ENCODE results near the gene USP19. TPM values are rescaled to one million over a fixed set of nuclear protein-coding genes. Genes with fewer than 3 reads are reported as not detected.
A peak's percentile ranks its signal among the peaks of the same experiment; 100 is the strongest.

The USP19 gene
- total and polyA plus RNA-seq, 2 of the 8 experiments (the other 6 are each of a cell fraction or from before 2014, with no cell fraction given), result 46.4 to 65.8 TPM

- H2AK5ac ChIP-seq (ENCODE audit: low read depth, low read length), result no peak overlapping the region
- no peak overlapping the region for H3K4ac ChIP-seq (replicated peaks; ENCODE audit: insufficient read length, low read depth, low read length)
- no peak overlapping the region for H2BK120ac ChIP-seq (replicated peaks; ENCODE audit: low read depth, low read length)
- H3K9me3 ChIP-seq (ENCODE audit: insufficient read depth in 2 of 2, low read depth in 1 of 2, low read length in 1 of 2), result no peaks in the 10 kb centered on the region
- H3K79me1 ChIP-seq (ENCODE audit: low read depth, low read length), result no peaks in the 10 kb centered on the region
- no peak overlapping the region for H4K91ac ChIP-seq (replicated peaks; ENCODE audit: insufficient read length, low read length)
- 88% methylated on average over 14 of the region's 14 CpGs; no CpG with 5 or more reads in 1 of the 2 experiments for WGBS, 2 experiments (ENCODE audit: extremely low coverage in 1 of 2, insufficient coverage in 1 of 2, insufficient read length in 1 of 2, insufficient replicate concordance in 2 of 2, low coverage in 1 of 2, low lambda C conversion rate in 2 of 2, missing lambda C conversion rate in 1 of 2)
- no peaks in the 10 kb centered on the region for H3K4me1 ChIP-seq (replicated peaks in 1 of 4; ENCODE audit: control insufficient read depth in 3 of 4, insufficient read depth in 4 of 4, low read length in 3 of 4)
- H3K27me3 ChIP-seq (replicated peaks in 1 of 4; ENCODE audit: control insufficient read depth in 3 of 4, extremely low read depth in 1 of 4, insufficient read depth in 3 of 4, low read length in 3 of 4), result no peaks in the 10 kb centered on the region; a peak in 1 of 7 replicates
- no peak overlapping the region for H2BK12ac ChIP-seq (ENCODE audit: low read depth, low read length)
- no peak overlapping the region for H2BK20ac ChIP-seq (ENCODE audit: low read length)
- no peak overlapping the region for H3K4me3 ChIP-seq (ENCODE audit: extremely low read depth in 1 of 4, insufficient read depth in 2 of 4, low read depth in 3 of 4, low read length in 4 of 4)
- CTCF ChIA-PET (ENCODE audit: partially characterized antibody), result interaction anchor here (0.7 to 3.2 kb wide), 3 partner anchors 18 to 45 kb away, joined by 3 to 16 read pairs (median 3); partner anchors contain the start of gene QRICH1
- H3K23ac ChIP-seq (ENCODE audit: insufficient read length), result no peak overlapping the region
- TF ChIP-seq BCL11A (IDR thresholded peaks at IDR 0.05; ENCODE audit: low read depth in 2 of 2, low read length in 2 of 2) (no peak), CTCF (IDR thresholded peaks at IDR 0.05; ENCODE audit: control extremely low read depth in 1 of 3, insufficient read depth in 1 of 3, low read depth in 1 of 3, low read length in 3 of 3) (peak in 1 of 3 experiments; percentile 15; a peak in 1 of 4 replicates)
- H3K18ac ChIP-seq (ENCODE audit: extremely low read depth, low read length), result no peak overlapping the region
- no peaks in the 10 kb centered on the region for H3K79me2 ChIP-seq (ENCODE audit: control insufficient read depth in 1 of 2, insufficient read depth in 2 of 2, low read length in 2 of 2)
- no peaks in the 10 kb centered on the region for H3K23me2 ChIP-seq (ENCODE audit: low read depth, low read length)
- H3K4me2 ChIP-seq (ENCODE audit: insufficient read depth in 1 of 2, low read depth in 2 of 2, low read length in 2 of 2), result no peak overlapping the region
- FAIRE-seq (no peak), DNase-seq (ENCODE audit: low read depth in 1 of 2, low spot score in 2 of 2) (no peak)
- peaks cover 0 to 20% of the 10 kb centered on the region in 2 experiments for H4K20me1 ChIP-seq (replicated peaks in 1 of 2; ENCODE audit: control insufficient read depth in 1 of 2, insufficient read depth in 2 of 2, low read length in 2 of 2)
- H3K14ac ChIP-seq (ENCODE audit: insufficient read length), result no peak overlapping the region
- H3K56ac ChIP-seq (replicated peaks; ENCODE audit: insufficient read length, low read depth, low read length), result no peak overlapping the region
- no peak overlapping the region for H2AFZ ChIP-seq (ENCODE audit: low read length)
- POLR2A ChIA-PET (ENCODE audit: partially characterized antibody), result interaction anchor here (1.4 to 27.9 kb wide), 5 partner anchors 1 to 94 kb away, joined by 3 to 508 read pairs (median 141); partner anchors contain the start of genes DALRD3, IMPDH2, NDUFAF3 and QARS1
- no peak overlapping the region for H3K9ac ChIP-seq (replicated peaks in 1 of 4; ENCODE audit: extremely low read depth in 1 of 4, low read depth in 3 of 4, low read length in 3 of 4)
- H2BK5ac ChIP-seq (ENCODE audit: low read depth, low read length), result no peak overlapping the region
- no peak overlapping the region for H4K5ac ChIP-seq (ENCODE audit: insufficient read length, low read depth, low read length)
- H3K27ac ChIP-seq (ENCODE audit: low read depth, low read length), result no peak overlapping the region
- H4K8ac ChIP-seq (ENCODE audit: extremely low read depth, insufficient read depth, low read length), result no peak overlapping the region; the same call in 1 of the 2 replicates
- peaks cover 29 to 80% (median 71%) of the 10 kb centered on the region in 4 experiments for H3K36me3 ChIP-seq (ENCODE audit: control insufficient read depth in 2 of 4, insufficient read depth in 4 of 4, low read length in 3 of 4)
- no peak overlapping the region for H2BK15ac ChIP-seq (ENCODE audit: low read length)
Measured at GRCh38 chr3:49112262-49112661, 8.4 kb downstream of the USP19 start.
